ENCODE results near the gene PARP8.
"Not testable (repeated sequence)": the region's sequence is repeated elsewhere in the genome, so short reads cannot be mapped to it uniquely, and the experiment has no call there.

The PARP8 gene

DNA sequence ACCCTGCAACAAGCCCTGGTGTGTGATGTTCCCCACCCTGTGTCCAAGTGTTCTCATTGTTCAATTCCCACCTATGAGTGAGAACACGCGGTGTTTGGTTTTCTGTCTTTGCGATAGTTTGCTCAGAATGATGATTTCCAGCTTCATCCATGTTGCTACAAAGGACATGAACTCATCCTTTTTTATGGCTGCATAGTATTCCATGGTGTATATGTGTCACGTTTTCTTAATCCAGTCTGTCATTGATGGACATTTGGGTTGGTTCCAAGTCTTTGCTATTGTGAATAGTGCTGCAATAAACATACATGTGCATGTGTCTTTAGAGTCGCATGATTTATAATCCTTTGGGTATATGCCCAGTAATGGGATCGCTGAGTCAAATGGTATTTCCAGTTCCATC, 145.3 kb downstream of the PARP8 start:
- H3K4me1 Mint-ChIP-seq, H3K27ac Mint-ChIP-seq, H3K4me3 Mint-ChIP-seq, ATAC-seq, H3K9me3 Mint-ChIP-seq, H3K27me3 Mint-ChIP-seq: not testable (repeated sequence)
- peaks cover 42% of the 10 kb centered on the region for H3K36me3 Mint-ChIP-seq

DNA sequence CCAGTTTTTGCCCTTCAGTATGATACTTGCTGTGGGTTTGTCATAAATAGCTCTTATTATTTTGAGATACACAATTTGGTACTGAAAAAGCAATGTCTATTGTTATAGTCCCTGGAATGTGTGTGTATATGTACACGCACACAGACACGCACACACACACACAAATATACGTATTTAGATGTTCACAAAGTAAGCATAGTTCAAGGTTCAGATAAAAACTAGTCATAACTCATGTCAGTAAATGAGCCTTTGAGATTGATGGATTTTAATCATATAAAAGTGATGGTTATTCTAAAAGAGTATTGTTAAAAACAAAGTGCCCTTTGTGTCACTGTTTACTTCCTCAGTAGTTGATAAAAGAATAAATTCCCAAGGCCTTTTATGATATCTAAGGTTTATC, 147.3 kb downstream of the PARP8 start:
- Mint-ChIP-seq H3K9me3 (no peaks in the 10 kb centered on the region), H3K27ac (no peak overlapping the region), H3K4me3 (no peak overlapping the region), H3K27me3 (no peaks in the 10 kb centered on the region), H3K36me3 (peaks cover 34% of the 10 kb centered on the region), H3K4me1 (no peaks in the 10 kb centered on the region)
- no peak for ATAC-seq

DNA sequence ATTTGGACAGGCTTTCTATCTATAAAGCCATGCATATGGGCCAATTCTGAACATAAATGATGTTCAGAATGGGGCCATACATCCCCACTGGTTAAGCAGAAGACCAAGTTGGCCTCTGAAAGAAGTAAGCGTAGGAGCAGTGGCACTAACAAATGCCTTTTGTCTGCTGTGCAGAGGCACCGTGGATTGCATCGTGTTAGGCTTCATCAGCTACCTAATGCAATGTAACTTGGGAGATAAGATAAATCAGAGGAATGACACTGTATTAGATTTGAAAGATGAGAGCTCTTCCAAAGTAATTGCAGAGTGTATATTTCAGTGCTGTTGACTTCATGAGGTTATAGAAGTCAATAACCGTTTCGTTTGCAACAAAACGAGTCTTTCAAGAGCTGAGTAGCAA, 148.1 kb downstream of the PARP8 start:
- H3K4me3 Mint-ChIP-seq: no peak overlapping the region
- H3K9me3 Mint-ChIP-seq: no peaks in the 10 kb centered on the region
- no peaks in the 10 kb centered on the region for H3K4me1 Mint-ChIP-seq
- no peak overlapping the region for H3K27ac Mint-ChIP-seq
- peaks cover 37% of the 10 kb centered on the region for H3K36me3 Mint-ChIP-seq
- no peak for ATAC-seq
- H3K27me3 Mint-ChIP-seq: no peaks in the 10 kb centered on the region

DNA sequence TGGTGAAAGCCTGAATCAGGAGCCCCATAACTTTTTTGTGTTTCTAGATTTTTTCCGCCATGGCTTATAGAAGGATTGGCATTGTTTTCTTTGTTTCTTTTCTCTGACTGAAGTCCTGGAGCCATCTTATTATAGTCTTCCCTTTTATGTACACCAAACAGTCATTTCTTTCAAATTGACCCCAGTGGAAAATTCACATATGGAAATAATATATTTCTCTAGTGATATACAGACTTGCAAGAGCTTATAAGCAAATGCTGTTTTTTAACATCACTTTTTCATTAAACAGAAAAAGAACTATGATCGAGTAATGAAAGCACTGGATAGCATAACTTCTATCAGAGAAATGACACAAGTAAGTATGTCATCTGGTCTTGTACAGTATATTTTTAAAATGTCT, 155.6 kb downstream of the PARP8 start:
- Mint-ChIP-seq H3K4me3 (no peak overlapping the region), H3K27ac (no peak overlapping the region), H3K9me3 (no peaks in the 10 kb centered on the region), H3K27me3 (no peaks in the 10 kb centered on the region), H3K36me3 (peaks cover 52% of the 10 kb centered on the region), H3K4me1 (no peaks in the 10 kb centered on the region)
- ATAC-seq: no peak

DNA sequence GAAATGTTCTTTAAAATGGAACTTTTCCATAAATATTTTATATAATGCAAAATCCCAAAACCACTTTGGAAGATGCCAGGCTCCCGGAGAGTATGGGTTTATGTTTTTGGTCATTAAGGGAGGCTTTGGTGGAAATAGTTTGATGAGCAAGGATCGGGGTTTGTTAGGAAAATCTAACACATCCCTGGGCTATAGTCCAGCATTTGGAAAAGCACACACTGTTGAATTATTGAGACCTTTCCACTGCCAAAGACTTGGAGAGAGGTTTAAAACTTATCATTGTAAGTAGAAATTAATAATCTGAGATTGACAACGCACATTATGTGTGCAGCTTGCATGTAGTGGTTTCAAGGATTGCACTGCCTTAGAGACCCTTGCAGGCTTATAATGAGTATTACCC, 156.3 kb downstream of the PARP8 start:
- no peak overlapping the region for H3K27ac Mint-ChIP-seq
- ATAC-seq: no peak
- peaks cover 49% of the 10 kb centered on the region for H3K36me3 Mint-ChIP-seq

DNA sequence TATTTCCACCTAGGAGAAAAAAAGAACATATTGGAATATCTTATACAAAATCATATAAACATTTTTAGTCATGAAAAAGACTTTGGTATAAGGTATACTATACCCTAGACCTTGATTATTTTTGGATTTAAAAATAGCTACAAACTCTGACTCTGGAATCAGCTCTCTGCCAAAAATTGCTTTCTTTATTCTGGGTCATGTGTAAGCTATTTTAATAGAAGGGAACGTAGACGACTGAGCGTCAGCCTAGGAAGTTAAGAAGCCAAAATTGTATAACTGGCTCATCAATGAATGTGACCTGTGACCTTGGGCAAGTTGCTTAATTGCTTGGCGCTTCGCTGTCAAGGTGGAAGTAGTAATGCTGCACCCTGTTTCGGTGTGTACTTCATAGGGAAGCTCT, 157.1 kb downstream of the PARP8 start:
- H3K27ac Mint-ChIP-seq: no peak overlapping the region
- no peaks in the 10 kb centered on the region for H3K4me1 Mint-ChIP-seq
- no peaks in the 10 kb centered on the region for H3K9me3 Mint-ChIP-seq
- no peaks in the 10 kb centered on the region for H3K27me3 Mint-ChIP-seq
- no peak overlapping the region for H3K4me3 Mint-ChIP-seq
- peaks cover 51% of the 10 kb centered on the region for H3K36me3 Mint-ChIP-seq
- no peak for ATAC-seq

More for the DNA sequence above, 156.3 kb downstream of the PARP8 start:
- Mint-ChIP-seq H3K4me1 (no peaks in the 10 kb centered on the region), H3K27me3 (no peaks in the 10 kb centered on the region), H3K9me3 (no peaks in the 10 kb centered on the region), H3K4me3 (no peak overlapping the region)

DNA sequence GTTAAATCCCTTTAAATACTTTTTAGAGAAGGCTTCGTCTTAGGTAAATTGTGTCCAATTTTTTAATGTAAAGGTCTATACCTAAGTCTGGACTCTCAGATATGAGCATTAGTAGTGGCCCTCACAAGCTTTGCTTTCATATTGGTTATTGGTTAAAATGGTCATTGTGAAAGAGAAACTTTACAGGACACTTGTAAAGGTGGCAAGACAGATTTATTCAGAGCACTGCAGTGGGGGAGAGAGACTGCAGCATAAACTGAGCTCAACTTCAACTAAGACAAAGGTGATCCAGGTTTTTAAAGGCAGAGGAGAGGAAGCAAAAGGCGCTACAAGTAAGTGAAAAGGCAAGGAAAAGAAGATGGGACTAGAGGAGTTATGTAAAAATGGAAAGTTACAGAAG, 157.7 kb downstream of the PARP8 start:
- Mint-ChIP-seq H3K4me3 (no peak overlapping the region), H3K36me3 (peaks cover 57% of the 10 kb centered on the region), H3K9me3 (no peaks in the 10 kb centered on the region), H3K27me3 (no peaks in the 10 kb centered on the region), H3K4me1 (no peaks in the 10 kb centered on the region), H3K27ac (no peak overlapping the region)
- no peak for ATAC-seq

DNA sequence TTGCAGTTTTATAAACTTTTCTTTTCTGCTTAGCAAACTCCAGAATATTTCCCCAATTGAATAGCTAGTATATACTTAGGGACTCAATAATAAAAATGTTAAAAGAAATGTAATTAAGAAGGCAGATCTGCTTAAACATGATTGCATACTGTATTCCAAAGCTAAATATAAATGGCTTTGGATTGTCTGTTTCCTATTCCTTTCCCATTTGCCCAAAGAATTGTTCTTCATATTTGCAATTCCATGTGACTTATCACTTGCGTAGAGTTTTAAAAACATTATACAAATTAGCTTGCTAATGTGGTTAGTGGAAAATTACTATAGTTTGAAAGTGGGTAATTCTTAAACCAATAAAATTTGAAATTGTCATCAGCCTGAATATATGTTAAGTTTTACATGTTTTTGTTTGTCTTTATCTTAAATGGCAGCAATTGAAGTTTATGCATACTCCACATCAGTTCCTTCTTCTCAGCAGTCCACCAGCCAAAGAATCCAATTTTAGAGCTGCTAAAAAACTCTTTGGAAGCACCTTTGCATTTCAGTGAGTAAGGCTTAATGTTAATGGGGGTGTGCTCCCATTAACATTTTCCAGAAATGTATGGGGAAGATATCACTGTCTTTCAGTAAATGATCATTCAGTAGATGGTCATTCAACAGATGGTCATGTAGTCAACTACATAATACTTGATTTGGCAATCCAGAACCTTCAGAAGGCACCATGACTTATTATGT, 161.2 kb downstream of the PARP8 start:
- H3K9me3 Mint-ChIP-seq: no peaks in the 10 kb centered on the region
- H3K36me3 Mint-ChIP-seq: peaks cover 35% of the 10 kb centered on the region
- no peak overlapping the region for H3K27ac Mint-ChIP-seq
- no peaks in the 10 kb centered on the region for H3K27me3 Mint-ChIP-seq
- no peaks in the 10 kb centered on the region for H3K4me1 Mint-ChIP-seq
- no peak for ATAC-seq
- no peak overlapping the region for H3K4me3 Mint-ChIP-seq

DNA sequence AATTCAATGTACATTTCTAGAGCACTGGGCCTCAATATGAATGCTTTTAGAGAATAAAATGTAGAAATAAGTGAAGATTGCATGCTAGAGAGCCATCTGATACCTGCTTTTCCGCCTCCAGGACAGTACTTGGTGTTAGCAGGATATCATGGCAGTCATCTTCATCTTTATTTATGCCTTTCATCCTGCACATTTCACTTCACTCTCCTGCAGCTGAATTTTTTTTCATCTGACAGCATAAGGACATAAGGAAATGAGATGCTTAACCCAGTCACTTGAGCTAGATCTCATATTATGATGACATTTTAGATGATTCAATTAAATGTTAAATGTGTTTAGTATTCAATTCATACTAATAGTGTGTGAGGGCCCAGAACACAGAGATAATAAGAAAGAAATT, 162.6 kb downstream of the PARP8 start:
- Mint-ChIP-seq H3K9me3 (no peaks in the 10 kb centered on the region), H3K36me3 (peaks cover 37% of the 10 kb centered on the region), H3K27ac (no peak overlapping the region)

DNA sequence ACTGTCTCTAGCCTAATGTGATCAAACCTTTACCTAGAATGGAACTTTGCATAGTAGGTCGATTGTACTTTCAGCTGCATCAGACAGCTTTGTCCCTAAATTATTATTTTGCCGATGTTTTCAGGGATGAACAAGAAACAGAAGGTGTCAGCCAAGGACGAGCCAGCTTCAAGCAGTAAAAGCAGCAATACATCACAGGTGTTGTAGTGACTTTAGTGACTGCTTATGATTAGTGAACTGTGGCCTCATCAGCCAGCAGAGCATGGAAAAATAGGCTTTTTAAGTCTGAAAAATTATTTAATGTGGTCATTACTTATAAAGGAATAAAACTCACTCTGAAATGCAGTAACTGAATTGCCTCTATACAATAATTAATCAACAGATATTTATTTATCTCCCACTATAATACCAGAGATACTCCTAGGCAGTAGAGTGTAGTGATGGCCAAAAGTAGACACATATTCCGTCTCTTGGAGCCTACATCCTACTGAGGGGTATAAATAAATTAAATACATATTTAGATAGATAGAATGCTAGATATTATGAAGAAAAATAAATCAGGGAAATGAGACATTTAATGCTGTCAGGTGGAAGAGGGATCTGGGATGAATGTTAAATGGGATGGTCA, 166.3 kb downstream of the PARP8 start:
- no peak overlapping the region for H3K4me3 Mint-ChIP-seq

More for the DNA sequence above, 162.6 kb downstream of the PARP8 start:
- no peak overlapping the region for H3K4me3 Mint-ChIP-seq
- H3K4me1 Mint-ChIP-seq: no peaks in the 10 kb centered on the region
- no peak for ATAC-seq
- no peaks in the 10 kb centered on the region for H3K27me3 Mint-ChIP-seq

DNA sequence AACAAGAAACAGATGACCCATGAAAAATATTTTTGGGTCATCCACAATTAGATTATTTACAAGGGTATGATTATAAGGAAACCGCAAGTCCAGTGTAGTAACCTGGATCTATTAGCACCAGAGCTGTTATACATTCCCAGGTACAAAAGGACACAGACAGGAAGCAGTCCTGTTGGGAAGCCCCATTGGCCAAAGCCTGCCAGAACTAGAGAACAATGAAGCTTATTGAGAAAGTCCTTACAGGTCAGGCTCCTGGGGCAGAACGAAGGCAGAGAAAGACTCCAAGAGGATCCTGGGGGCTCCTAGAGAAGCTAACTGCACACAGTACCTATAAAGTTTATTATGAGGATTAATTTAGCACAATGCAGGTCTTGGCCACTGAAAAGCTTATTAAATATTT, 169.9 kb downstream of the PARP8 start:
- no peak for ATAC-seq
- H3K4me1 Mint-ChIP-seq: no peaks in the 10 kb centered on the region
- H3K27ac Mint-ChIP-seq: no peak overlapping the region
- H3K36me3 Mint-ChIP-seq: peaks cover 68% of the 10 kb centered on the region
- H3K9me3 Mint-ChIP-seq: no peaks in the 10 kb centered on the region
- no peaks in the 10 kb centered on the region for H3K27me3 Mint-ChIP-seq
- H3K4me3 Mint-ChIP-seq: no peak overlapping the region

More for the DNA sequence above, 166.3 kb downstream of the PARP8 start:
- H3K9me3 Mint-ChIP-seq: no peaks in the 10 kb centered on the region
- H3K4me1 Mint-ChIP-seq: no peaks in the 10 kb centered on the region
- H3K27ac Mint-ChIP-seq: no peak overlapping the region
- peaks cover 51% of the 10 kb centered on the region for H3K36me3 Mint-ChIP-seq
- no peak for ATAC-seq
- H3K27me3 Mint-ChIP-seq: no peaks in the 10 kb centered on the region

DNA sequence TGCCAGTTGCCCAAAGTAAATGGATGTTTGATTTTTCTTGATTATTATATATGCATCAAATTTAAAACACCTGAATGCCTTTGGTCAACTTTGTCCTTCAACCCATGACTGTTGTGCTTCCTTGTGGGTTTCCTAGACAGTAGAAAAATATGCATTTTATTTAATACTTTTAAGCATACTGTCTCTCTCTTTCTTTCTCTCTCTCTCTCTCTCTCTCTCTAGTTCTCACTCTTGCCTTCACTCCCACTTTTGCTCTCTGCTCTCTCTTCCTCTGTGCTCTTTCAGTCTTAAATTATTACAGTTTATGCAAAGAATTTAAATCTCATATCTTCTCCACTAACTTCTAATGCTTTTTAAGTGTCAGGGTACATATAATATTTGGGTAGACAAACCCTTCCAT, 173.0 kb downstream of the PARP8 start:
- Mint-ChIP-seq H3K27me3 (no peaks in the 10 kb centered on the region), H3K4me3 (no peak overlapping the region), H3K4me1 (no peaks in the 10 kb centered on the region), H3K9me3 (no peaks in the 10 kb centered on the region), H3K36me3 (peaks cover 65% of the 10 kb centered on the region), H3K27ac (no peak overlapping the region)
- no peak for ATAC-seq

DNA sequence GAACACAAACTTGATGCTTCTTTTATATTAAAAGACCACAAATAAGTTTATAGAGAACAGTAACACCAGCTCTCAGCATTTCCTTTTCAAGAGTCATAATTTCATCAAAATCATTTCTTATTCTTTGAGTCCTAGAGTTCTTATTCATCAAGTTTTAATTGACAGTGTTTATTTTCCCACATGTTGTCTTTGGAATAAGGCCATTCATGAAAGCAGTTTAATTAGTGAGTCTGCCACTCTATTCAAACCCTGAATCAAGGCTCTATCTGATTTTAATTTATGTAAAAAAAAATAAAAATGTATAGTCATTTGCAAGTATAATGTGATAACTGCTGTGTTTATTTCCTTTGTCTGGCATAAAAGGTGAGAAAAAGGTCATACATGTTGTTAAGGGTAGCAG, 176.7 kb downstream of the PARP8 start:
- Mint-ChIP-seq H3K36me3 (peaks cover 40% of the 10 kb centered on the region), H3K4me1 (no peaks in the 10 kb centered on the region), H3K4me3 (no peak overlapping the region), H3K27me3 (no peaks in the 10 kb centered on the region), H3K9me3 (no peaks in the 10 kb centered on the region), H3K27ac (no peak overlapping the region)
- no peak for ATAC-seq

DNA sequence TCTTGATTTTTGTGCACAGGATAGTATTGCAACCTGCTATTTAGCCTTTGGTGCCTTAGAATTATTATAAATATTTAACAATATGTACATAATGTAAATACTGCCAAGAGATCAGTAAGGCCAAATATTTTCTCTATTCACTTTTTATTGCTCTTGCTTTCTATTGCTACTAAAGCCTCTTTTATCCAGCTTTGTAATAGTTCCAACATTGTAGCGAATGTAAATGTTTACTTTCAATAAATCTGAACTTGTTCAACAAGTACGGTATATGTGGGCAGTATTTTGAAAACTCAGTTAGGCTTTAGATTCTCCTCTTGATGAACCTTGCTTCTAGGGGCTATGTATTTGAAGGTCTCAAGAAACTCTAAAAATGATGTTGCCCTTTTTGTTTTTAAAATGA, 179.8 kb downstream of the PARP8 start:
- Mint-ChIP-seq H3K36me3 (peaks cover 12% of the 10 kb centered on the region), H3K27me3 (no peaks in the 10 kb centered on the region), H3K4me1 (no peaks in the 10 kb centered on the region), H3K27ac (no peak overlapping the region), H3K4me3 (no peak overlapping the region), H3K9me3 (no peaks in the 10 kb centered on the region)
- ATAC-seq: no peak

DNA sequence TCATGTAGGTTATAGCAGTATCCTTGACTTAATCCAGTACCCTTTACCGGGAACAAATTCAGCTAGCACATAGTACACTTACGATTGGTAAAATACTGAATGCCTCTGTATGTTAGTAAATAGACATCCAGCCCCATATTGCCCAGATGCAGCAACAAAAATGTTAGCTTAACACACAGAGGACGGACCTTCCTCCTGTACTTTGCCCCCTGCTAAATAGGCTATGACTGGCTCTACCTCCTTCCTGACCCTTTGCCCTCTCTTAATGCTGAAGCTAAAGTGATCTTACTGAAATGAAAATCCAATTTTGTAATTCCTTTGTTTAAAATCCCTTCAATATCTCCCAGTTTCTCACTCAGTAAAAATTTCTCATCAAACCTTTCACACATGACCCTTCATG, 183.1 kb downstream of the PARP8 start:
- no peak for ATAC-seq
- Mint-ChIP-seq H3K4me3 (no peak overlapping the region), H3K27me3 (no peaks in the 10 kb centered on the region), H3K4me1 (peaks cover 24% of the 10 kb centered on the region), H3K27ac (no peak overlapping the region), H3K36me3 (no peaks in the 10 kb centered on the region), H3K9me3 (no peaks in the 10 kb centered on the region)

DNA sequence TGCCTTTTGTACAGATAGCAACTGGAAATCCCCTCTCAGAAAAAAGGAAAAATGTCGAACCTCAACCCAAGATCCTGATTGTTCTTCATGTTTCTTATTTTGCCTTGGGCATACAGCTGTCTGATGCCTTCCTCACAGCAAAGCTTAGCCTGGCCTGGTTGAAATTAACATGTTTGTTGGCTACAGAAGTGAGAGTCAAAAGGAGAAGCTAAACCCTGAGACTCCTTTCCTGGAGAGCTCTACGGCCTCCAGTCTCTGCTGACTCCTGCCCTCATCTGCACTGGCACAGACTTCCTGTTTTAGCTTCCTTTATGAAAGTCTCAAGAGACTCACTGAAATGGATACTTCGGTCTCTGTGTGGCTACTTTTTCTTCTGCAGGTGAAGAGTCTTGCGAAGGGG, 186.7 kb downstream of the PARP8 start:
- Mint-ChIP-seq H3K36me3 (no peaks in the 10 kb centered on the region), H3K27ac (peak overlapping the region; percentile 70), H3K27me3 (no peaks in the 10 kb centered on the region), H3K9me3 (no peaks in the 10 kb centered on the region), H3K4me1 (peaks cover 57% of the 10 kb centered on the region), H3K4me3 (no peak overlapping the region)
- ATAC-seq: peak; percentile 93
